LoVo (cell line): ENCODE results near the gene KCNN2.

Source experiments
- DNase-seq: peaks from one replicate; pipeline ENCODE4 v3.0.0-alpha.2; 2016; ENCODE audit warnings: low spot score

KCNN2 gene

DNA sequence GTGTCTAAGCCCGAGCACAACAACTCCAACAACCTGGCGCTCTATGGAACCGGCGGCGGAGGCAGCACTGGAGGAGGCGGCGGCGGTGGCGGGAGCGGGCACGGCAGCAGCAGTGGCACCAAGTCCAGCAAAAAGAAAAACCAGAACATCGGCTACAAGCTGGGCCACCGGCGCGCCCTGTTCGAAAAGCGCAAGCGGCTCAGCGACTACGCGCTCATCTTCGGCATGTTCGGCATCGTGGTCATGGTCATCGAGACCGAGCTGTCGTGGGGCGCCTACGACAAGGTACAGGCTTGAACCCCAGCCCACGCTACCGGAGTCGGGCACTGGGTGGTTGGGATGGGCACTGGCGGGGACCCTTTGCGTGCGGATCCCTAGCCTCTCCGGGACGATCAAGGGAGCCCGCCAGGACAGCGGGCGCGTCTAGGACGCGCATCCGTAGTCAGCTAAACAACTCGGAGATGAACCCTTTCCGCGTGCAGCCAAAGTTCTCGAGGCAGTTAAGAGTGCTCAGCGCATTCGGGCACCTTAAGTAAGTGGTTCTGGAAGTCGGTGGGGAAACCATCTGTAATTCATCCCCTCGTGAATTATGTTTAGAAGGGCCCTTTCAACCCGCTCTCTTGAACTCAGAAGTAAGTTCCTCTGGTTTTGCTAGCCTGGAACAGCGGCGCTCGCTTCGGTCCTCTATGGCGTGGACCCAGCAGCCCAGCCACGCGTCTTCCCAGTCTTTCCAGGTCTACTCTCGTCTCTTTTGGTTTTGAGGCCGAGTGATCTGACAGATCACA lies 1.3 kb downstream of the KCNN2 start:
- DNase-seq, result no peak

DNA sequence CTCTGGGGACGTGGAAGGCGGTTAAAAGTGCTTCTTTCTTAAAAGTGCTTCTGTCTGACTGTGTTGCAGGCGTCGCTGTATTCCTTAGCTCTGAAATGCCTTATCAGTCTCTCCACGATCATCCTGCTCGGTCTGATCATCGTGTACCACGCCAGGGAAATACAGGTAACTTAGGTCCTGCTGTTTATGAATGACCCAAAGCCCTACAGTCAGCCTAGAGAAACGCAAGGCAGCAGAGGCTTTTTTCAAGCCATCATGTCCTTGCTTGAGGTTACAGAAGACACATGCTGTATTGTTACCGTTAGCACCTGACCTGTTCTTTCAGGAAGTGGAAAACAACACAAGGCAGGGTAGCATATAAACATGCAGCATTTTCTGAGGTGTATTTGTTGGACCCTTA lies 2.0 kb downstream of the KCNN2 start:
- no peak for DNase-seq

DNA sequence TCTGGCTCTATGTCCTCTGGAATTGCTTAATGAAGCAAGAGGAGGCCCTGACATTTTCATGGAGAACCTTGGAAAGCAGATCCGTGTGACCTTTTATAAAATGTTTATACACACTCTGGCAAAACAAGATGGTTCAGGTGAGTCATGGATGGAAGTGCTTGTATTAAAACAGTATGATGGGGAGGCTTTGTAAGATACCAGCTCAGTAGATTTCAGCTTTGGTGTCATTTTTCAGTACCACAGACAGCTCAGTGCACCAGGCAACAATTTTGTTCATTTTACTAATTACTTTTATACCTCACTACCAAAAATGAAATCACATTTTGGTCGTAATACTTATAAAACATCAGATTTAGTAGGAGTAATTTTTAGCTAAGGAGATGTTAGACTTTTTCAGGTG lies 5.2 kb downstream of the KCNN2 start:
- DNase-seq, result no peak

DNA sequence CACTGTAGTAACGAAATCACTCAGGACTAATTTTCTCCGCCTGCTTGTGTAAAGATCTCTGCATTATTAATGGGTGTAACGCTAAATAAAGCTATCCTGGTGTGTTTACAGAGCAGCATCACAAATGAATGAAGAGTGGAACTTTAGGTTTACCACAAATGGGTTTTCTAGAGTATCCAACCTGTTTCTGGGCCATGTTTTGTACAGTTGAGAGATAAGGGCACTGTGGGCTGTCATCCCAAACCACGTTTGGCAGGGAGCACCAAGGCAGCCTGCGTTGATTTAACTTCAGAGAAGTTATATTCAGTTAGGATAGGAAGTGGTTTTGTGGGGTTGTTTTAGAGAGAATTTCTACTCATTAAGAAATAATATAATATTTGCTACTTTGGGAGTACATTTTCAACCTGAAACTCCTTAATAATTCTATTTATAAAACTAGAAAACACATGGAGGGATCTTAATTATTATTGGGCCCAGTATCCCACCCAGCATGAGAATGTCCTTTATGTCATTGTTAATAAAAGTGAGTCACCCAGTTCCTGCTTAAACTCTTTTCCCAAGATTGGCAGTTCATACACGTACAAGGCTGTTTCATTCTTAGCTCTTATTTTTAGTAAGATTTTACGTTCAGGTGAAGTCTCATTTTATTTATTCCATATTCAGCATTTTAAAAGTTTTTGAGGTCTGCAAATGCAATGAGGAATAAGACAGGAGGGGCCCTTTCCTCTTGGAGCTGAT lies 8.0 kb downstream of the KCNN2 start:
- DNase-seq, result no peak

DNA sequence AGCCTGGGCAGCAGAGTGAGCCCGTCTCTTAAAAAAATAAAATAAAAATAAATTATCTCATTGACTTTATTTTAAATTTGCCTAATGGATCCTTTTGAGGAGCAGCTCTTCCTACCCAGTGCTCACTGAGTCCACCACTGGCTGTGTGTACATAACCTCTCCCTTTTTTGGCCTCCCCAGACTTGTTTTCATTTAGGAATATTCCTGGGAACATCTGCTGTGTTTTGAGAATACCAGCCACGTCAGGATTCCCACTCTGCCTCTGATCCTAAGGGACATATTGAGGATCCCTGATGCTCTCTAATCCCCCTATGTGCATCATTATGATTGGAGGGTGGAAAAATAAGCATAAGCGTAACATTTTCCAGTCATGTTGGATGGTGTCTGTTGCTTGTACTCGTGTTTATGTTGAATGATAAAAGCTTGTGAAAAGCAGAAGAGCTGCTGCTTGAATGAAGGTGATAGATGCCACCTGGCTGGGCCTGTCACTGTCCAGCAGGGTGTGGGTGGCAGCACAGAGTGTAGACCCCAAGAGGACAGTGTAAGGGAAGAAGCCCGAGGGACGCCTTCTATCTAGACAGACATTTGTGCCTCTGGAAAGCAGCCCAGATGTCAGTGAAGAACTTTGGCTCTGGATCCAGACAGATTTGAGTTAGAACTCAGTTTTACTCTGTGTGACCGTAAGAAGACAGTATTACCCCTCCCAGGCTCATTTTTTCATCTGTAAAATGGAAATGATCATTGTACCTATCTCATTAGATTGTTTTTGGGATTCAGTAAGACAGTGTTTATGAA lies 15.4 kb downstream of the KCNN2 start:
- DNase-seq, result no peak

DNA sequence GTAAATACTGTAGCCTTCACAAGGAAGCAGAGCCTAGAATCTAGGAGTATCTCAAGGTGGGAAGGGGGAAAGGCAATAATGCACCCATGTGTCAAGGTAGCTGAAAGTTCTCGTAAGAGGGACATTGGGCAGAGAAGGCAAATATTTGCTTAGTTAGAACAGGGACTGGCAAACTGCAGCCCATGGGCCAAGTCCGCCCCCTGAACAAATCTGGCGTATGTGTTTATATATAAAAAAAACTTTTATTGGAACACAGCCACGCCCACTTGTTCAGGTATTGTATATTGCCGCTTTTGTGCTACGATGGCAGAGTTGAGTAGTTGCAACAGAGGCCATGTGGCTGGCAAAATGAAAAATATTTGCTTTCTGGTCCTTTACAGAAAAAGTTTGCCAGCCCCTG lies 16.1 kb downstream of the KCNN2 start:
- DNase-seq, result no peak

DNA sequence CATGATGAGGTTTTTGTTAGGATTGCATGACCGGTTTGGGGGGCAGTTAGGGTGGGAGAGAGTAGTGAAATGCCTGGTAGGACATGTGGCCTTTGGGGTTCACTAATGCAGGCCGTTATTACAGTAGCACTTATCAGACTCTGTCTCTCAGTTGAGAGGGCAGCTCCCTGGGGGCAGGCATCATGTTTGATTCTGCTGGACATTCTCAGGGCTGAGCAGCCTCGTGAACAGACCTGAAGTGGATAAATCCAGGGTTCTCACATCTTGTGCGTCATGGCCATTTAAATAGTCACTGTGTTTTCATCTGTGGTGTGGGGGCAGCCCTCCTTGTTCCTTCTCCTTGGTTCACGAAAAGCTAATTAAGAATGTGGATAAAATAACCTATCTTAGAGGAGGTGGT lies 18.9 kb downstream of the KCNN2 start:
- DNase-seq, result no peak

DNA sequence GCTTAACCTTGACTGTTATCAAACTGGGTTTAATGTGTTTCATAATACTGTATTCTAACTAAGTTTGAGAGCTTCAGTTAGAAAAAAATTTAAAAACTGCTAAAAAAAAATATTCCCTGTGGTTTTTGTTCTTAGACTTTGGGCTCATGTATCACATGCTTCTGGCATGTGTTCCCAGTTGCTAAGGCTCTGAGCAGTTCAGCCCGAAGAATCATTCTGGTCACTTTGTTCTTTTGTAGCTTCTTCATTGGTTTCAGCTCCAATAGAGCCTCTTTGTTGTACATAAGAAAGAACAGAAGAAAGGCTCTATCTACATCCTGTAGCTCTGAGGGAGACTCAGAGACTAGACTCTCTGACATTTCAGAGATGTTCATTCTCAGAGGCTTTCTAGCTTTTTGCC lies 25.6 kb downstream of the KCNN2 start:
- no peak for DNase-seq

DNA sequence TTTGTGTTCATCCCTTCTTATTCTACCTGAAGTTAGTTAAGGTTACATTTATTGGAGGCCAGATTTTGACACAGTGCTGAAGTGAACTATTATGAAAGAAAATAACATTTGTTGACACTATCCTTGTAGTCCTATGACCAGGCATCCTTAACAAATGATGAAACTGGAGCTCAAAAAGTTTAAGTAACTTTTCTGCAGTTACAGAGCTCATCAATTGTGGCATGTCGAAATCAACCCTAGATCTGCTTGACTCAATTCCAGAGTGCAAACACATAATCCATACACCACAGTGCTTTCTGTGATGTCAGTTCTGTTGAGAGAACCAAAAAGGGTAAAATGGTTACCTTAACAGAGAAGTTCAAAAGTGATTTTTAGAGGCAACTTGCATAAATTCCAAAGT lies 28.6 kb downstream of the KCNN2 start:
- DNase-seq, result no peak

DNA sequence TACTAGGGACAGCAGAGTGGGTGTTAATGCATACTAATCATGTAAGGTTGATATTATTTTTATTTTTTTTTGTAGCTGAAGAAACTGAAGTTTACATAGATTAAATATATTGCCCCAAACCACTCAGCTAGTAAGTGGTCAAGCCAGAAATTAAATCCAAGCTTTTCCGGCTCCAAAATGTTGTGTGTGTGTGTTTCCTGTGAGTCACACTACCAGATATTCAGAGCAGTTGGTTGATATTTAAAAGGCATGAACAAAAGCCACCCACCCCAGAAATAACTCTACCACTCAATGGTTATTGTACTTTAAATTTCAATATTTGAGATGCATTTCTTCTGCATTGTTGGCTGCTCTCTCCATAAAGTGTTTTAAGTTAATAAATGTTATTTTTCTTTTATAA lies 29.5 kb downstream of the KCNN2 start:
- DNase-seq, result no peak

DNA sequence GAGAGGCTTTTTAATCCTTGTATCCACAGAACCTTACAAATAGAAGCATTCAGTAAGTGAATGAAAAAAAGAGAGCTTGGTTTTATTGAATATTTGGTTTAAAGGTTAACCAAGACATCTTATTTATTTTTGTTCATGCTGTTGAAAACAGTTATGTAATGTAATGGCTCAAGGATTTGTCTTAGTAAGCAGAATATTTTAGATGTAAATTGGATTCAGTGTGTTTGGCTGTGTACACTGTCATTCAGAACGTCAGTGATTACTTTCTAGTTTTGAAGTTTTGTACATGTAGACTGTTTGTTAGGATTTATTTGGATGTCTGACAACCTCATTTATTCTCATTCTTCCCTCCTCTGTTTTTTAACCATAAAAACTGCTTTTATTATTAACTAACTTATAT lies 31.3 kb downstream of the KCNN2 start:
- DNase-seq, result no peak

DNA sequence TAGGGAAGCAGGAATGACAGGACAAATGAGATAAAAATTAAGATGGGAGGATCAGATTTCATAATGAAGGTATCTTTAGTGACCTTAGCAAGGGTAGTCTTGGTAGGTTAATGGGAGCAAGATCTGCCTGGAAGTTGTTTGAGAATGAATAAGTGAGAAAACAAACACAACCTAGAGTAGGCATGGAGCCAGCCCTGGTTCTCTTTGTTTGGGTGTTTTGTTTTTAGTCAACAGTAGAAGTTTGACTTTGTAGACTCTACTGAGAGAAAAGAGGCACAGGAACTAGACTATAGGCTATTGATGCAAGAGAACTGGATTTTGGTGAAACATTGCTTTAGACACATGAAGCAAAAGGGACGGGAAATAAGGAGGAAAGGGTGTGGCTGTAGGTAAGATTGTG lies 40.3 kb downstream of the KCNN2 start:
- no peak for DNase-seq

DNA sequence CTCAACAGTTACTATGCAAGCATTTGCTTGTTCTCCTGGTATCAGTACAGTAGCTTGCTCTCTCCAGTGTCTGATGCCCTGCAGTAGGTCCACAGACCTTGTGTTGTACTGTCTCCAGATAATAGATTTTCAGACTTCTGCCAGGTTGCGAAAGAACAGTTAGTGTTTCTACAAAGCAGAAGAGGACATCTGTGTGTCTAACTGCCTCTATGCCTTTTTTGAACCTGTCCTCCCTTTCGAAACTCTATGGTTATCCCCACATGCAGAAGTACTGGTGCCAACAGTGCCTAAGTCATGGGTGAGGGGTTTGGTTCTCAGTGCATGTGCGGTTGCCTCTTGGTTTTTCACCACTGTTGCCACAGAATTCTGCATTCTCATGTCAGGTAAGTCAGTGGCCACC lies 45.9 kb downstream of the KCNN2 start:
- DNase-seq, result no peak

DNA sequence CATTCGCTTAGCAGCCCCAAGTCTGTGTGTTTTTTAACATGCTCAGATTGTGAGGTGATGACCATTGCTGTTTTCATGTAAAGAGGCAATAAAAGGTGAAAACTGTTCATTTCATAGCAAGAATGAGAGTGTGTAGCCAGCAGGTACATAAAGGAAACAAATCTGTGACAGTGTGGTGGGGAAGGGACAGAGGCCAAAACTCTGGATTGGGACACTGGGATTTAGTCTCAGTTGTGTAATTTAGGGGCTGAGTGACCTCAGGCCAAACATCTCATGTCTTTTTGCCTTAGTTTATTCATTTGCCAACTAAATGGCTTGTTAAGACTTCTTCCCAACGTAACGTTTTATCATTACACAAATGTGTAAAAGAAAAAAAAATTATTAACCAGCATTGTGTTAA lies 47.0 kb downstream of the KCNN2 start:
- DNase-seq, result no peak

DNA sequence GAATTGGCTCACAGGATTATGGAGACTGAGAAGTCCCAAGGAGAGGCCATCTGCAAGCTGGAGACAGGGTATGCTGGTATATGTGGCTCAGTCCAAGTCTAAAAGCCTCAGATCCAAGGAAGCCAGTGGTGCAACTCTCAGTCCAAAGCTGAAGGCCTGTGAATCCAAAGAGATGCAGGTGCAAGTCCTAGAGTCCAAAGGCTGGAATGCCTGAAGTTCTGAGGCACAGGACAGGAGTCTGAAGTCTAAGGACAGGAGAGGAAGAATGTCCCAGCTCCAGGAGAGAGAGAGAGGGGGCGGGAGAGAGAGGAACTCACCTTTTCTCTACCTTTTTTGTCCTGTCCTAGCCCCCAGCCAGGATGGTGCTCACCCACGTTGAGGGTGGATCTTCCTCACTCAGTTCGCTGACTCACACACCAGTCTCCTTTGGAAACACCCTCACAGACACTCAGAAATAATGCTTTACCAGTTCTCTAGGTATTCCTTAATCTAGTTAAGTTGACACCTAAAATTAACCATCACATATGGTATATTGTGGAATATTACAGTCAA lies 49.6 kb downstream of the KCNN2 start:
- no peak for DNase-seq

DNA sequence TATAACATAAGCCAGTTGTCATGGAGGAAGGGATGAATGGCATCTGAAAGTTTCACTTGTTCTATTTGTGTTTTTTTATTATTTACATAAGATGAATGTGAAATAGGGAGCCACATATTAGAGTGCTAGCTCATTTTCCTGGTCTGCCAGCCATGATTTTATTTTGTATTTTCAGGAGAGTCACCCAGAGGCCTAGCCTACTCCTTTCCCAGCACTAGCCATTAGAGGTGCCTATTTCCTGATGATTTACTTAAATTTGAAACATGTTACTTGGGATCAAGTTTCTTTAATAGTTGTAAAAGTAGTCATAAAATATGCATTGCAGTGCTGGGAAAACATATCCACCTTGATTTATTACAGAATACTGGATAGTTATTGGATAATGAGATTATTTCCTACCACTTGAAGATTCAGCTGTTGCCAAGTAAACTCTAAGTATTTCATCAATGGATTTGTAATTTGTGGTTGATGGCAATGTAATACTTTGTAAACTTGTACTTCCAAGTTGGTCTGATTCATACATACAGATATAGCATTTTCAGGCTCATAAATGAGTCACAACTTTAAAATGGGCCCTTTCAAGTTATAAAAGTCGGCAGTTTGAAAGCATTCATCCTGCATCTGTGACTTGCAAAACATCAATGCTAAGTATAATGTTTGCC lies 50.8 kb downstream of the KCNN2 start:
- peak; percentile 87 for DNase-seq

DNA sequence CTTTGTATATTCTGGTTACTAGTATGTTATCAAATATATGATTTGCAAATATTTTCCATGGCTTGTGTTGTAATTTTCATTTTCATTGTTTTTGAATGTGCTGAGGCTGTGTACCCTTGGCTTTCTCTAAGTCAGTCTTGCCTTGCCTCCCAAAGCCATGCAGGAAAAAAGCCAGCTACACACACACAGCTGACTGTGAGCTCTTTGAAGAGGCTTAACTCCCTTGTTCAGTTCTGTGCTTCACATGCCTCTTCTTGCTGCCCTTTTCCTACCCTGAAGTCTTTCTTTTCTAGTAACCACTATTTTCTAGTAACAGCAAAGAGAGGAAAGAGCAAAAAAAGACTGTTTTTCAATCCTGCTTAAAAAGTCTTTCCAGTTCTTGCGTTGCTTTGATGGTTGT lies 53.9 kb downstream of the KCNN2 start:
- no peak for DNase-seq

DNA sequence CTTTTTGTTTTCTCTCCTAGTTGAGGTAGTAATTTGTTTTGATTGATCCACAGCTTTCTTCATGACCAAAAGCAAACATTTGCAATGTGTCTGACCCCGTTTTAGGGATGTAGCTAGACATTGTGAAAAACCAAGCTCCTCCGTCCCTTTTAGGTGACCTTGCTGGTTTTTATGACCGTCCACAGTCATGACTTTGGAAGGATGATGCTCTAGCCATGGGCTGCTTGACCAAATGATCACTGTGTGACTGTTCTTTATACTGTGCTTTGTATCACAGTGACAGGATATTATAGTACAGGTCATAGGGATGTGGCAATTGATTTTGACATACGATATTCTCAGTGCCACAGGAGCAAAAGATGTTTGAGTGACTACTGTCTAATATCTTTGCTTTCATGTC lies 54.4 kb downstream of the KCNN2 start:
- no peak for DNase-seq

DNA sequence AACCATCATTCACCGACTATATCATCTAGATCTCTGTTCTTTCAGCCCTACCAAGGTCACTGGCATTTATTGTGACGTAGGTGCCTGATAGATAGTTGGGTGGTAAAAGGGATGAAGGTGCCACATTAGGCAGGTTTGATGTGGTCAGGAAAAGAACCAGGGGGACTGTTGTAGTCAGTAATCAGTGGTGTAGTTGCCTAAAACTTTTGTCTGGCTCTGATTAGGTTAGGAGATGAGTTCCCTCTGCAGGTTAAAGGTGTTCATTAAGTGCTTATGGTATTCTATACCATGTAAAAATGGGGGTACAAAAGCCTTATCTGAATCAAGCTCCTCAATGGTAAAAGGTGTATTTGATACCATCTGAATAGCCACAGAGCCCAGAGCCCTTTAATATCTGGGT lies 55.6 kb downstream of the KCNN2 start:
- no peak for DNase-seq

DNA sequence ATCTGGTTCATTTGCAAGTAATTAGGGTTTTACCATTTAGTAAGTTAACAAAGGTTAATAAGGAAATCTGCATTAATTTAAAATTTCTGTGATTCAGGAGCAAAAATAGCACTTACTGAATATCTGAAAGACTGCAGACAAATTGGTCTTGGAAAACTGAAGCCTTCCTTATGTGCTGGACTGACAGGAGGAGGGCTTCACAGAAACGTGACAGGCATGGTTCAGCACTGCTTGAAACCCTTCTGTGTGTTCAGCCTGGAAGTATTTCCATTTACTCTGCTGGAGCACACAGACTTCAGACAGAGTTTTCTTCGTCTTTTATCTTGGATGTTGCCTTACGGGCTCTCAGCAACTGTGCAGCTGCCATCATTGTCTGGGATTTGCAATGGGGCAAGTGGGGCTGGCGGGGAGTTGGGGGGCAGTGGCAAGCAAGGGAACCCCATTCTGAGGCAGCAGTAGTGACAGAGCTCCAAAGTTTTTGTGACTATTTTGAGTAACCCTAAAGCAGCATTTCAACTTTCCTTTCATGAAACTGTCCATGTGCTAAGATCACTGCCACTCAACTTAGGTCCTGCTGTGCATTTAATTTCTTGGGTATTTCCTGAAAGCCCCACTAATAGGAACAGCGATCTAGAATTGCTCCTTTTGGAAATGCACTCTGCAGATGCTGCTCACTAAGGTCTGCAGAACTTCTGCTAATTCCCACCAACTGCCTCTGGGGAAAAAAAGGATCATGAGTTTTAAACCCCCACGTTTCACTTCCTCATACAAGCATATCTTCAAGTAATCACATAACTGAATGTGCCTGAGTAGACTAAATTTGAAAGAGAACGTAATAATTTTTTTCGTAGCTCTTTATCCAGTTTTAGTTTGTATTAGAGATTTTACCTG lies 56.6 kb downstream of the KCNN2 start:
- no peak for DNase-seq

DNA sequence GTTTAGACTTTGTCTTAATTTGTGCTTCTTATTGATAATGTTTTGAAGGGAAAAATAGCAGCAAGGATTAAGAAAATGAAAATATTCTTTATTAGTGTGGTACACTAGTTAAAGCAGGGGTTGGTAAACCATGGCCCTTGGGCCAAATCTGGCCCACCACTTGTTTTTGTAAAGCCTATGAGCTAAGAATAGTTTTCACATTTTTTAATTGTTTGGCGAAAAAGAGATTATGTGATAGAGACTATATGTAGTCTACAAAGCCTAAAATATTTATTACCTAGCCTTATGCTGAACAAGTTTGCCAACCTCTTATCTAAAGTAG lies 57.2 kb downstream of the KCNN2 start:
- DNase-seq, result no peak
